Gastrocnemius medialis (tissue), 4 donors: ENCODE measurements around the gene PLXNB1.

Experiments
- CTCF ChIP-seq, 5 experiments: fragments of 450-650 bp in 3 of 5; fragments of 200-600 bp in 2 of 5; sonication (generic) in 2 of 5; IDR thresholded peaks in 4 of 5; conservative IDR thresholded peaks in 1 of 5; 1 replicate in 4 of 5; 2 replicates in 1 of 5; pipeline ENCODE4 v1.5.1; 2016 to 2019; ENCODE audit warnings: antibody characterized with exemption in 5 of 5, mild to moderate bottlenecking in 3 of 5, moderate library complexity in 3 of 5
- POLR2A ChIP-seq, 2 donors: fragments of 450-650 bp; IDR thresholded peaks; one replicate each; pipeline ENCODE4 v1.6.1; 2017; ENCODE audit warnings: antibody characterized with exemption in 2 of 2, mild to moderate bottlenecking in 2 of 2, moderate library complexity in 2 of 2

GRCh38 chr3:48469046-48469915 lies 39.4 kb upstream of the PLXNB1 start:
- TF ChIP-seq CTCF (IDR thresholded peaks at IDR 0.05 in 4 of 5, conservative IDR thresholded peaks at IDR 0.05 in 1 of 5) = no peak
- no peak for TF ChIP-seq POLR2A (IDR thresholded peaks at IDR 0.05)
